Kidney glomerular epithelial cell (primary cell): Measurements from ENCODE around the gene MUL1.
"Not testable (repeated sequence)": the region's sequence is repeated elsewhere in the genome, so short reads cannot be mapped to it uniquely, and the experiment has no call there.

Experiments
- DNase-seq: peaks from one replicate; lab custom pipeline; 2025; lab: John Stamatoyannopoulos, UW

MUL1 gene, protein sequence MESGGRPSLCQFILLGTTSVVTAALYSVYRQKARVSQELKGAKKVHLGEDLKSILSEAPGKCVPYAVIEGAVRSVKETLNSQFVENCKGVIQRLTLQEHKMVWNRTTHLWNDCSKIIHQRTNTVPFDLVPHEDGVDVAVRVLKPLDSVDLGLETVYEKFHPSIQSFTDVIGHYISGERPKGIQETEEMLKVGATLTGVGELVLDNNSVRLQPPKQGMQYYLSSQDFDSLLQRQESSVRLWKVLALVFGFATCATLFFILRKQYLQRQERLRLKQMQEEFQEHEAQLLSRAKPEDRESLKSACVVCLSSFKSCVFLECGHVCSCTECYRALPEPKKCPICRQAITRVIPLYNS

DNA sequence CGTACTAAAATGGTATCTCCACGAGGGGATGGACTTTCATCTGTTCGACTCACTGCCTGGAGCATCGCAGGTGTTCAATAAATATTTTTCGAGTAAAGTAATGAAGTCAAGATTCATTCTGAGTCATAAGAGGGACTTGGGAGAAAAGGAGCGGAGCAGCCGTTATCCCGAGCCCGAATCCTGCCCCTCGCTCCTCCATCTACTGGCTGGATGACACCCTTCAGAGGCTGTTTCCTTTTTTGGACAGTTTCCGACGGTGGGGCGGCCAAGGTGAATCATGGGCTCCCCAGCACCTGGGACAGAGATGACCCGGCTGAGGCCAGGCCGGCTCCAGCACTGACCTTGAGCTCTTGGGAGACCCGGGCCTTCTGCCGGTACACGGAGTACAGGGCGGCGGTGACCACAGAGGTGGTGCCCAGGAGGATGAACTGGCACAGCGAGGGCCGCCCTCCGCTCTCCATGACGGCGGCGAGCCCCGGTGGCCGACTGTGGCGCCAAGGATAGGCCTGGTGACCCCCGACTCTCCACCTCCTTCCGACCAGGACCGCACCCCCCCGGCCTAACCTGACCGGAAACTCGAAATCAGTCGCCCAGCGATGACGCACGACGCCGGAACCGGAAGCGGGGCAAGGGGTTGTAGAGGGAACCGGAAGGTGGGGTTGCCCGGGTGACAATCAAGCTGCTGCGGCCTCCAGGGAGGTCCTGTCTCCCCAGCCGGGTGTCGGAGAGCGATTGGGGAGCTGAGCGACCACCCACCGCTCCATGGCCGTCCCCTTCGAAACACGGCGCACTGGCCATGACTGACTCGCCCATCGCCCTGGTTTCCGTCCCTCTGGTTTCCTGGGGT, at the start of gene MUL1:
MUL1 (minus strand) TSS at position 588 of the 847 bp plus-strand sequence; CDS start at position 461, 127 bp downstream.
- DNase-seq = peak; percentile 89

DNA sequence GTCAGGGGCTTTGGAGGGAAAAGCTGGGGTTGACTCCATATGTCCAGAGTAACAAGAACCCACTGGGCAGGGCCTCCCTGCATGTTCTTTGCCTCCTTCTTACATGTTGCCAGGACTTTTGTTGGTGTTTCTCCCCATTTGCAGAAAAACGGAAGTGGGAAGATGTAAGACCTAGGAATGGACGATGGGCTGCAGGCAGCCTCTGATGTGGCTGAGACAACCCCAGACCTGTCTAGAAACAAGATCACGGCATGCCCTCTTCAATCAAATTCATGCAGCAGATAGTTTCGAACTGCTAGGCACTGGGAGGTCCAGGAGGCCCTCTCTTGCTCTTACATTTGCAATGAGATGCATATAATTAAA, 47.8 kb upstream of the MUL1 start:
- no peak for DNase-seq

DNA sequence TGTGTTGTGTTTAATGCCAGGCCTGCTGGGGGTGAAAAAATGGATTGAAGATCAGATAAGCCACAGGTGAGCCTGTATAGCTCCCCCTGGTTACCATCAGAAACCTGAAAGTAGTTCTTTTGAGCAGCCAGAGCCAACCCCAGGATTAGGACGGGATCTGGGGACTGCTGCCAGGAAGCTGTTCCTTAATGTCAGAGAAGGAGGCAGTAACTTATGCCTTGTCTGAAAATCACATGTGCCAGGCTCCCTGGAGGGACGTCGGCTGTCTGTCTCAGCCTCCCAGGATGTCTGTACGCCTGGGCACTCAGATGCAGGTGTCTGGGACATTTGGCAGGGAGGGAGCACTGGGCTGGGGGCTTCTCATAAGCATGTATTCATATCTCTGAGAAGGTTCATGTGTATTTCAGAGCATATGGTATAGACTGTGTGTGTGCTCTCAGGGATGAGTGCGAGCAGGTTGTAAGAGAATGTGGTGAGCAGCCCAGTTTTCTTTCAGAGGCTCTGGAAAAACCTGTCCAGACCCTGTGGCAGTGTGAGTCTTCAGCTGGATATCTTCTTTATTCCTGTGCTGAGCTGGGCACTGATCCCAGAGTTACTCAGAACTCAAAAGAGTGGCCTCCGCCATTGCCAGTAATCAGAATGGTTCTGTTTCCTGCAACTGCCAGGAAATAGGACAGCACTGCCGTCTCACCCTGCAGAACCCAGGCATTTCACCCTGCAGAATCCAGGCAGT, 47.2 kb upstream of the MUL1 start:
- no peak for DNase-seq

GRCh38 chr1:20552728-20553445, 44.9 kb upstream of the MUL1 start:
- DNase-seq = no peak

DNA sequence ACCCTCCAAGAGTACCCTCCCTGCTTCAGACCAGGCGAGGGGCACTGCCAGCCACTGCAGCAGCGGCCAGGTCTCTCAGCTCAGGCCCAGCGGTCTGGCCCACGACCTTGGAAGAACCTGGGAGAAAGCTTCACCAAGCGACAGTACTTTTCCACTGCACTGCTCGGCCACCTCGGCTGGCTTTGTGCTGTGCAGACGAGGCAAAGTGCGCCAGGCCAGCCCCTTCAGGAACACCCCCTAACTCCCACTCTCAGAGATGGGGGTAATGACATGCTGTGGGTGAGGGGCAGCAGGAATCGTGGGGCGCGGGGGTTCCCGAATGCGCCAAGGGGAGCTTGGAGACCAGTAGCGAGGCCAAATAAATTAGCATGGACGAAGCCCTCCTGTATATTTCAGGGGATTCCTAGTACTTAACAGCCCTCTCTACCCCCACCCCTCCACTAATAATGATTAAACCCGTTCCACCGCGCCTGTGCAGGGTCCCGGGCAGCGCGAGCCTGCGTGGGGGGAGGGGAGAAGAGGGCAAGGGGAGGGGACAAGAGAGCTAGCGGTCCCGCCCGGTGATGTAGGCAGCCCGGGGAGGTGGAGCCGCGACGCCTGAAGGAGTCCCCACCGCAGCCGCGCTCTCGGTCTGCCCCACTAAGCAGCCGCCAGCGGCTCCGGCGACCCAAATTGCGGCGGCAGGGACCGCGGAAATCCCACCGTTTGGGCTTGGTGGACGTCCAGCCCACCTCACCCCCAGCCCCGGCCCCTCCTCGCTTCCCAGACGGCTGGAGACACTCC, 44.2 kb upstream of the MUL1 start, which contains the start of gene FAM43B:
FAM43B (plus strand) TSS at position 629 of the 783 bp plus-strand sequence. CDS start 401 bp downstream, outside the sequence.
- no peak for DNase-seq

- DNase-seq = no peak
Measured at GRCh38 chr1:20551161-20551560, 43.2 kb upstream of the MUL1 start.

GRCh38 chr1:20546637-20547036, 38.7 kb upstream of the MUL1 start:
- DNase-seq = no peak

GRCh38 chr1:20540281-20540680, 32.3 kb upstream of the MUL1 start:
- DNase-seq = no peak

DNA sequence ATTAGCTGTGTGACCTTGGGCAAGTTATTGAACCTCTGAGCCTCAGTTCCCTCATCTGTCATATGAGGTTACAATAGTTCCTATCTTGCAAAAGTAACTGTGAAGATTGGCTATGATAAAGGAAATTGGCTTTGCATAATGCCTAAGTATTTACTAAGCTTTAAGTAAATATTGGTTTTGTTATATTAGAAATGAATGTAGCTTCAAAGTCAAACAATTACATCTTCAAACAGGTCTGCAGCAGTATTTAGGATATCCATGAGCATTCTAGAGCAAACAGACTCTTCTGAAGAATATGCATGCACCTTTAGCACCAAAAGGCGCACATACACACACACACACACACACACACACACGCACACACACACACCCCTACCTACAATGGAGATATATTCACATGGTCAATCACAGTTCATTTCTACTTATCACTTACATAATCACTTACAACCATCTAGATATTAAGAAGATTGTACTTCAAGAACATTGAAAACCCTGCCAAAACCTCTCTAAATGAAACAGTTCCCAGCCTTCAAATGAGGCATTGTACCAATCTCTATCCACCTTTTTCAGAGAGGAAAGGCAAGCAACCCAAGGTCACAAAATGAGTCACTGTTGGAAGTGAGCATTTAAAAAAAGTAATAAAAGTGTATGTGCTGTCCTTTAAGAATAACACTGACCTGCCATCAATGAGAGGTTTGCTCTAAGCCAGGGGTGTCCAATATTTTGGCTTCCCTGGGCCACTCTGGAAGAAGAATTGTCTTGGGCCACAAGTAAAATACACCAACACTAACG, 31.0 kb upstream of the MUL1 start:
- DNase-seq = no peak

- DNase-seq = no peak
Measured at GRCh38 chr1:20538227-20538626, 30.3 kb upstream of the MUL1 start.

GRCh38 chr1:20534659-20535417, 26.9 kb upstream of the MUL1 start:
- DNase-seq = no peak

DNA sequence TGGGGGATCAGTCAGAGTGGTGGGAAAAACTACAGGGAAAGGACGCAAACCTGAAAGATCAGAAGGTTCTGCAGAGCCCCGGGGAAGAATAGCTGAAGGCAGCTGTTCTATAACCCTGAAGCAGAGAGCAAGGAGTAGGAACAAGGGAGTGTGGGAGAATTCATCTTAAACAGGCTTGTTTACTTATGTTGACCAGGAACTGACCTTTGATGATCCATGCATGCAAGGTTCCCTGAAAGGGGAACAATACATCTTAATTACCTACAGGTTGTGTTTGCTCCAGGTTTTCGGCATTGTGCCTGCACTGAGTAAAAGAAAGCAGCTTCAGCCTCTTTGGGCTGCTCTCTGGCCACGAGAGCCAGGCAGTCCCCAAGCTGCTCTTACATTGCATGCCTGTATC, 25.7 kb upstream of the MUL1 start:
- DNase-seq = no peak

GRCh38 chr1:20530901-20531300, 22.9 kb upstream of the MUL1 start:
- DNase-seq = no peak

GRCh38 chr1:20530306-20530705, 22.4 kb upstream of the MUL1 start:
- no peak for DNase-seq

DNA sequence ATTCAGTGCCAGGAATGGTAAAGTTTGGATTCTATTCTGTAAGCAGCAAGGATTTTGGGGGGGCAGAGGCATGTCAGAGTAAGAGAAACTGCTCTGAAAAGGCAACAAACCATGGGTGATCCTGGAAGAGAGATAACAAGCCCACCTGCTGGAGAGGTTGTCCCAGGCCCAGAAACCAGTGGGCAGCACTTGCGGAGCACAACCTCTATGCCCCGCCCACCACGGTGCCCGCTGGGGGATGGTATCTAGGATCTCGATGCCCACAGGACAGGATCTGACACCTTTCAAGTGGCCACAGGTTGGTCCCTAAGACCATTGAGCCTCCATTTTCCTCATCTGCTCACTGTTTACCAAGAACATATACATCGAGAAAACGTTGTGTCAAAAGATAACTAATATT, 20.3 kb upstream of the MUL1 start:
- no peak for DNase-seq

- DNase-seq = no peak
Measured at GRCh38 chr1:20526267-20526666, 18.3 kb upstream of the MUL1 start.

DNA sequence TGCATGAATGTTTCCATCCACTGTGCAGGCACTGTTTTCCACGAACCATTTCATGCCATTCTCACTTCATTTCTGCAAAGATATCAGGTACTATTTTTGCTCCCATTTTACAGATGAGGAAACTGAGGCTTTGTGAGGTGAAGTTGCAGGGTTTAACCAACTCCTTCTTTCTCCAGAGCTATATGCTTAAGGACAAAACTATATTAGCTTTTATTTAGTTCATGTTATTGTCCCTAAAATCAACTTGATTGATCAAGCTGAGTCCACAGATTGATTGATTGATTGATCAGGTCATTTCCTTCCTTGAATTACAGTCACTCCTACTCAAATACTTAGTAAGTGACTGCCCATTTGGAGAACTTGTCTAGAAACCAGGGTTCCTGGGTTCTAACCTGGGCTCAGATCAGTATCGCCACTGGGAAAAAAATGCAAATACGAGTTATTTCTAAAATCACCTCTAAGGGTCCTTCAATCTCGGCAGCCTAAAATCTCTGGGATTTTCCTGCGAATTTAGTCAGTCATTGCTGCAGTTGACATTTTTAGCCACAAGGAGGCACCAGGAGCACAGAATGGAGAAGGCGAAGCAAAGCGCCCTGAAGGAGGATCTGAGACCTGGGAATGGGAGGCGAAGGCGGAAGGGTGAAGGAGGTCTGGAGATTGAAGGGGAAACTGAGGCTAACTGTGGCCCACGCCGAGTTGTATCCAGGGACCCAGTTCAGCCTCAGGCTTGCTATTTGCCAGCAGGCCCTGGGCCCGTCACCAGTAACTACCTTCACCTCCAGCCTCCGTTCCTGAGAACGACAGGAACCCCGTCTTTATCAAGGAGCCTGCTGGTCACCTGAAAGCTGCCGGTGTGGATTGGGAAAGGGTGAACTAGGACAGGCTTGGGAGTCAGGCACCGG, 14.3 kb upstream of the MUL1 start:
- DNase-seq = peak; percentile 77

GRCh38 chr1:20519609-20520262, 11.8 kb upstream of the MUL1 start:
- not testable (repeated sequence) for DNase-seq
